ENCODE measurements around the gene GRP. TPM values are rescaled to one million over a fixed set of nuclear protein-coding genes. Genes with fewer than 3 reads are reported as not detected.

Gene GRP
- total and polyA plus RNA-seq, 9 donors: 1.1 TPM; not detected in 8

DNA sequence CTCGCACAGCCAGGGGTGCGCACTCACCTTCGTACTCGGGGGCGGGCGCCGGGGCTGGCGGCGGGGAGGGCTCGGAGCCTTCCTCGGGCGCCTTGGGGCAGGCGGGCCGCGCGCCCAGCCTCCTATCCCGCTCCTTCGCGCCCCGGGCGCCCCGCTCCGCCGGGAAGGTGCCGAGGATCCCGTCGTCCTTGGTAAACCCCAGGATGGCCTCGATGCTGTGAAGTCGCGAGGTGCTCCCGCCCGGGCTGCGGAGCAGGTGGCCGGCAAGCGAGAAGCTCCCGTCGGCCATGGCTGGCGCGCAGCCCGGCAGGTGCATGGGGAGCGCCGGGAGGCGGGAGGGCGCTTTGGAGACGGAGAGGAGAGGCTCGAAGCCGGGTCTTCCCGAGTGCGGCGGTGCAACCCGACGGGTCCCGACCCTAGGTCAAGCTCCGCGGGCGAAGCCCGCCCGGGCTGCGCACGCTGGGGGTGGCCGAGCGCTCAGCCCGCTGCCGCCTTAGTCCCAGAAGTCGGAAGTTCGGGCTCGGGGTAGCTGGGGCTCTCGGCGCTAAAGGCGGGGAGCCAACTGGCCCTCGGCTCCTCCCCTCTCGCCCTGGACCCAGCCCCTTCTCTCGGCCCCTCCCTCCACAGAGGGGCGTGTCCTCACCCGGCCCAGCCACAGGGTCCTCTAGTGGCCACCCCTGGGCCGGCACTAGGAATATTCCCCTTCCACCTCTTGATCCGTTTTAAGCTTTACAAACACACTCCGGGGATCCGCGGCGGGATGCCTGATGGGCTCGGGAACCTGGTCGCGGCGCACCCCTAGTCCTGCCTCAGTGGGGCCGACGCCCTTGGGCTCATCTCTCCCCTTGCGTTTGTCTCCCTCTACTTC, 53.2 kb downstream of the GRP start, which contains the start of gene RAX:
RAX (minus strand) TSS at position 564 of the 868 bp plus-strand sequence; CDS start at position 316, 248 bp downstream.
- H3K4me1 ChIP-seq (ENCODE audit: insufficient read depth): peaks cover 2% of the 10 kb centered on the region
- no peaks in the 10 kb centered on the region for H3K36me3 ChIP-seq
- intact Hi-C loops (cut with DNase I): no loop called here
- H3K4me3 ChIP-seq: no peak within 1 kb of the TSS
- 1 to 3% (median 1%) methylated on average over 19 to 88 of the region's 88 CpGs for WGBS, 3 donors
- H3K9me3 ChIP-seq: no peaks in the 10 kb centered on the region
- TF ChIP-seq POLR2A (IDR thresholded peaks at IDR 0.05): no peak
- no peak for TF ChIP-seq EP300 (IDR thresholded peaks at IDR 0.05)
- TF ChIP-seq, protein P1, sequence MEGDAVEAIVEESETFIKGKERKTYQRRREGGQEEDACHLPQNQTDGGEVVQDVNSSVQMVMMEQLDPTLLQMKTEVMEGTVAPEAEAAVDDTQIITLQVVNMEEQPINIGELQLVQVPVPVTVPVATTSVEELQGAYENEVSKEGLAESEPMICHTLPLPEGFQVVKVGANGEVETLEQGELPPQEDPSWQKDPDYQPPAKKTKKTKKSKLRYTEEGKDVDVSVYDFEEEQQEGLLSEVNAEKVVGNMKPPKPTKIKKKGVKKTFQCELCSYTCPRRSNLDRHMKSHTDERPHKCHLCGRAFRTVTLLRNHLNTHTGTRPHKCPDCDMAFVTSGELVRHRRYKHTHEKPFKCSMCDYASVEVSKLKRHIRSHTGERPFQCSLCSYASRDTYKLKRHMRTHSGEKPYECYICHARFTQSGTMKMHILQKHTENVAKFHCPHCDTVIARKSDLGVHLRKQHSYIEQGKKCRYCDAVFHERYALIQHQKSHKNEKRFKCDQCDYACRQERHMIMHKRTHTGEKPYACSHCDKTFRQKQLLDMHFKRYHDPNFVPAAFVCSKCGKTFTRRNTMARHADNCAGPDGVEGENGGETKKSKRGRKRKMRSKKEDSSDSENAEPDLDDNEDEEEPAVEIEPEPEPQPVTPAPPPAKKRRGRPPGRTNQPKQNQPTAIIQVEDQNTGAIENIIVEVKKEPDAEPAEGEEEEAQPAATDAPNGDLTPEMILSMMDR (IDR thresholded peaks at IDR 0.05): no peak
- DNase-seq: no peak
- H3K27ac ChIP-seq: no peak within 1 kb of the TSS
- H3K27me3 ChIP-seq: no peaks in the 10 kb centered on the region

DNA sequence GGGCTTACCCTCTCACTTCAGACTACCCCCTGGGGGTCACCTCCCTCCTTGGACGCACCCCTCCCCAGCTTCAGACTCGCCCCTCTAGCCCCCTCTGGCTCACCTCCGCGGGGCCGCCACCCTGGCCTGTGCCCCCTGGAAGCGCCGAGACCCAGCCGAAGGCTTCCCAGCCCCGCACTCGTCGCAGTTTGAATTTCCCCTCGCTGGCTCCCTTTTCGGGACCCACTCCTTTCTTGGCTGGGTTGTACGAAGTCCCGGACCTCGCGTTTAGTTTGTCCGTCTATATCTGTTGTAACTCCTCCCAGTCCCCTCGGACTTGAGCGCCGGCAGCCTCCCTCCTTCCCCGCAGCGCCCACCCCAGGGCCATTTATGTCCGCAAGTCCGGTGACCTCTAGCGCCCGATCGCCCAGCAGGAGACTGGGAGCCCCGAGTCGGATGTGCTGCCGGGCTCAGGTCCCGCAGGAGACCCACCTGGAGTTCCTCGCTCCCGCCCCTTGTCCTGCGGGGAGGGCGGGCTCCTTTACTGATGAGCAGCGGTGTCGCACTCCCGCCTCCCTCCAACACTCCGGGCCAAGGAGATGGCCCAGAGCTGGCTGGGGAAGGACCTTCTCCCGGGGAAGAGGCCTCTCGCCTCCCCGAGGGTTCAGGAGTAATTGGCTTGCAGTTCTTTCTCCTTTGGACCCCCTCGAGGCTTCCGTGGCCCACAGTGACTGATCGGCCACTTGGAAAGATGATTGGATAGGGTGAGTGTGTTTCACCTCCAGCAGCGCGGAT, 54.0 kb downstream of the GRP start:
- Histone ChIP-seq H3K27me3 (no peaks in the 10 kb centered on the region), H3K9me3 (no peaks in the 10 kb centered on the region), H3K27ac (no peak overlapping the region), H3K4me1 (ENCODE audit: insufficient read depth) (peaks cover 2% of the 10 kb centered on the region), H3K36me3 (no peaks in the 10 kb centered on the region), H3K4me3 (no peak overlapping the region)
- TF ChIP-seq EP300 (IDR thresholded peaks at IDR 0.05) (no peak), POLR2A (IDR thresholded peaks at IDR 0.05) (no peak)
- TF ChIP-seq, protein P1 (IDR thresholded peaks at IDR 0.05): no peak
- DNase-seq: no peak
- intact Hi-C loops (cut with DNase I): no loop called here
- 3 to 4% (median 3%) methylated on average over 47 to 48 of the region's 48 CpGs for WGBS, 3 donors

DNA sequence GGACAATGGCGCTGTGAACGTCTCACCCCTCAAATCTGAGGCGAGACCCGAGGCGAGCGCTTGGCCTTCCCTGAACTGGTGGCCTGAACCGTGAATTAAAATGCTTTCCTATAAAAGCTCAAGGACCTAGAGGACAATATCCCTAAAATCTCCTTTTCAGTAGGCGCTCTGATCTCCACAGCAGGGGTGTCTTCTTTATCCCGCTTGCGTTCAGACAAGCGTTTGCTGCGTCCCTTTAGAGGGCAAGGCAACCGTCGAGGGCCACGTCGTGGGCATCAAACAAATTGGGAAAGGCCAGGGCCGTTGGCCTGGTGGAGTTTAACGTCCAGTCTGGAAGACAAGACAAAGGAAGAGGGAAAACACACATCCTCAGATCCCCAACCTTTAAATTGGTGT, 54.6 kb downstream of the GRP start:
- no peak overlapping the region for H3K27ac ChIP-seq
- H3K36me3 ChIP-seq: no peaks in the 10 kb centered on the region
- no peaks in the 10 kb centered on the region for H3K27me3 ChIP-seq
- no peak for DNase-seq
- H3K4me3 ChIP-seq: no peak overlapping the region
- TF ChIP-seq EP300 (IDR thresholded peaks at IDR 0.05): no peak
- TF ChIP-seq POLR2A (IDR thresholded peaks at IDR 0.05): no peak
- peaks cover 2% of the 10 kb centered on the region for H3K4me1 ChIP-seq (ENCODE audit: insufficient read depth)
- no peaks in the 10 kb centered on the region for H3K9me3 ChIP-seq
- WGBS, 3 donors: 17 to 21% (median 20%) methylated on average over 18 of the region's 18 CpGs
- intact Hi-C loops (cut with DNase I): no loop called here

DNA sequence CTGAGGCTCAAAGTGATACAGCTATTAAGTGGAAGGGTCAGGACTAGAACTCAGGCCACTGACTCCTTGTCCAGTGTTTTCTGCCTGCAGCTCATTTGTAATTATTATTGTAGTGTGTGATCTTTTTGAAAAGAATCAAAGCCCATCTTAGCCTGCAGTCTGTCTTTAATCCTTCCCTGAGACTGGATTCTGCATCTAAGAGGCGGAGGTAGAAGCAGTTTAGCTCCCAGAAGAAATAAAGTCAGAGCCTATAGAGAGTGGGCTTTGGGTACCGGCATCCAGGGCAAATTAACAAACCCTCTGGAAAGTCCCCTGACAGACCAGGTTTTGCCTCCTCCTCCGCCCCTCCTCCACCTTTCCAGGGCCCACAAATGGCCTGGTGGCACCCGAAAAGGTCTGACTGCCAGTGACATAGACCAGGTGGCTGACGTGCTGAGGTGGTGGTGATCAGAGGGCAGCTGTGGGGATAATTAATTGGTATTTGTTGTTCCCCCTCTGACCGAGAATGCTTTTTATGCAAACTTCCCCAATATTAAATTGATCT, 55.5 kb downstream of the GRP start:
- H3K27ac ChIP-seq: no peak overlapping the region
- no peaks in the 10 kb centered on the region for H3K9me3 ChIP-seq
- intact Hi-C loops (cut with DNase I): no loop called here
- H3K27me3 ChIP-seq: no peaks in the 10 kb centered on the region
- no peaks in the 10 kb centered on the region for H3K36me3 ChIP-seq
- peaks cover 2% of the 10 kb centered on the region for H3K4me1 ChIP-seq (ENCODE audit: insufficient read depth)
- TF ChIP-seq, protein P1 (IDR thresholded peaks at IDR 0.05): no peak
- TF ChIP-seq EP300 (IDR thresholded peaks at IDR 0.05): no peak
- TF ChIP-seq POLR2A (IDR thresholded peaks at IDR 0.05): no peak
- H3K4me3 ChIP-seq: no peak overlapping the region
- WGBS, 3 donors: 28 to 35% (median 31%) methylated on average over 6 of the region's 6 CpGs
- DNase-seq: no peak
